Rectal smooth muscle tissue (tissue), 1 donor: ENCODE data around the gene MAPK13.
"Not testable (repeated sequence)": the region's sequence is repeated elsewhere in the genome, so short reads cannot be mapped to it uniquely, and the experiment has no call there.

Source experiments
- H3K27ac ChIP-seq: one replicate; pipeline ENCODE4 v1.7.0; 2013; ENCODE audit warnings: low read depth, low read length, inconsistent platforms
- H3K27me3 ChIP-seq: one replicate; pipeline ENCODE4 v1.7.0; 2013; ENCODE audit warnings: low read length; ENCODE audit not compliant: control insufficient read depth, insufficient read depth
- H3K36me3 ChIP-seq: one replicate; pipeline ENCODE4 v1.7.0; 2013; ENCODE audit warnings: low read length; ENCODE audit not compliant: control insufficient read depth, insufficient read depth
- H3K4me1 ChIP-seq: one replicate; pipeline ENCODE4 v1.7.0; 2013; ENCODE audit warnings: low read length; ENCODE audit not compliant: control insufficient read depth, insufficient read depth
- H3K4me3 ChIP-seq: one replicate; pipeline ENCODE4 v1.7.0; 2013; ENCODE audit warnings: low read length
- H3K9ac ChIP-seq: one replicate; pipeline ENCODE4 v1.7.0; 2013; ENCODE audit warnings: low read length

MAPK13 gene

GRCh38 chr6:36129941-36130666, at the start of gene MAPK13:
Gene MAPK13 (plus strand): TSS chr6:36130513. CDS start chr6:36130583, 70 bp downstream.
- H3K4me1 ChIP-seq, result no peaks in the 10 kb centered on the region
- H3K27ac ChIP-seq, result no peak within 1 kb of the TSS
- peaks cover 2% of the 10 kb centered on the region for H3K27me3 ChIP-seq
- peak within 1 kb of the TSS; percentile 77 for H3K4me3 ChIP-seq
- peak within 1 kb of the TSS; percentile 78 for H3K9ac ChIP-seq
- H3K36me3 ChIP-seq, result no peaks in the 10 kb centered on the region

DNA sequence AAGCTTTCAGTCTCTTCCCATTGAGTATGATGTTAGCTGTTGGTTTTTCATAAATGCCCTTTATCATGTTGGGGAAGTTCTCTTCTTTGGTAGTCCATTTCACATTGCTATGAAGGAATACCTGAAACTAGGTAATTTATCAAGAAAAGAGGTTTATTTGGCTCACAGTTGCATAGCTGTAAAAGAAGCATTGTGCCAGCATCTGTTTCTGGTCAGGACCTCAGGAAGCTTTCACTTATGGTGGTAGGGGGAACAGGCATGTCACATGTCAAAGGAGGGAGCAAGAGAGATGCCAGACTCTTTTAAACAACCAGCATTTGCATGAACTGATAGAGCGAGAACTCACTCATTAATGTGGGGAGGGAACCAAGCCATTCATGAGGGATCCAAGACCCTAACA, 48.0 kb upstream of the MAPK13 start:
- Histone ChIP-seq H3K9ac (no peak overlapping the region), H3K27ac (no peak overlapping the region), H3K36me3 (peaks cover 22% of the 10 kb centered on the region), H3K27me3 (no peaks in the 10 kb centered on the region), H3K4me3 (no peak overlapping the region), H3K4me1 (peaks cover 2% of the 10 kb centered on the region)

GRCh38 chr6:36083446-36083845, 46.9 kb upstream of the MAPK13 start:
- H3K9ac ChIP-seq, result no peak overlapping the region
- no peak overlapping the region for H3K27ac ChIP-seq
- peaks cover 22% of the 10 kb centered on the region for H3K36me3 ChIP-seq
- no peaks in the 10 kb centered on the region for H3K27me3 ChIP-seq
- H3K4me1 ChIP-seq, result no peaks in the 10 kb centered on the region
- no peak overlapping the region for H3K4me3 ChIP-seq

DNA sequence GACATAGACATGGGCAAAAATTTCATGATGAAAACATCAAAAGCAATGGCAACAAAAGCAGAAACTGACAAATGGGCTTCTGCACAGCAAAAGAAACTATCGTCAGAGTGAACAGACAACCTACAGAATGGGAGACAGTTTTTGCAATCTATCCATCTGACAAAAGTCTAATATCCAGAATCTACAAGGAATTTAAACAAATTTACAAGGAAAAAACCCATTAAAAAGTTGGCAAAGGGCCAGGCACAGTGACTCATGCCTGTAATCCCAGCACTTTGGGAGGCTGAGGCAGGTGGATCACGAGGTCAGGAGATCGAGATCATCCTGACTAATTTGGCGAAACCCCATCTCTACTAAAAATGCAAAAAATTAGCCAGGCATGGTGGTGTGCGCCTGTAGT, 42.1 kb upstream of the MAPK13 start:
- peaks cover 14% of the 10 kb centered on the region for H3K36me3 ChIP-seq

DNA sequence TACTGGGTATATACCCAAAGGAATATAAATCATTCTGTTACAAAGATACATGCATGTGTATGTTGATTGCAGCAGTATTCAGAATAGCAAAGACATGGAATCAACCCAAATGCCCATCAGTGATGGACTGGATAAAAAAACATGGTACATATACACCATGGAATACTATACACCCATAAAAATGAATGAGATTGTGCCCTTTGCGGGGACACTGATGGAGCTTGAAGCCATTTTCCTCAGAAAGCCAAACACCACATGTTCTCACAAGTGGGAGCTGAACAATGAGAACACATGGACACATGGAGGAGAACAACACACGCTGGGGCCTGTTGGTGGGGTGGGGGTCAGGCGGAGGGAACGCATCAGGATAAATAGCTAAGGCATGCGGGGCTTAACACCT, 41.3 kb upstream of the MAPK13 start:
- no peak overlapping the region for H3K4me3 ChIP-seq
- no peaks in the 10 kb centered on the region for H3K27me3 ChIP-seq
- H3K27ac ChIP-seq, result no peak overlapping the region
- no peaks in the 10 kb centered on the region for H3K4me1 ChIP-seq
- no peak overlapping the region for H3K9ac ChIP-seq
- H3K36me3 ChIP-seq, result peaks cover 6% of the 10 kb centered on the region

More for the DNA sequence above, 42.1 kb upstream of the MAPK13 start:
- H3K4me3 ChIP-seq, H3K9ac ChIP-seq, H3K27ac ChIP-seq, H3K4me1 ChIP-seq, H3K27me3 ChIP-seq: not testable (repeated sequence)

DNA sequence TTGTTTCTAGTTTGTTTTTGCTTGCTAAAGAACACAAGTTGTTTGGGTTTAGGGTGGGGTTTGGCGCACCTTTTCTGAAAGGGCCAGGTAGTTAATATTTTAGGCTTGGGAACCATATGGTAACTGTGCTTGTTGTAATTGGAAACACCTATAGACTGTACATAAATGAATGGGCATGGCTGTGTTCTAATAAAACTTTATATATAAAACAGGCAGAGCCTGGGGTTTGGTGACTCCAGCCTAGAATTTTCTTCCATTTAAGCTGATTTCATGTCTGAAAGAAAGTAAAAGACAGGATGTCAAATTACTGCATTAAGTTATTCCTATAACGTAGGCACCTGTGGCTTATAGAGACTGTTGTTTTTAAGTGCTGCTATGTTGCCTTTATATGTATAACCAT, 36.1 kb upstream of the MAPK13 start:
- Histone ChIP-seq H3K9ac (no peak overlapping the region), H3K4me1 (no peaks in the 10 kb centered on the region), H3K27me3 (no peaks in the 10 kb centered on the region), H3K36me3 (peaks cover 5% of the 10 kb centered on the region), H3K4me3 (no peak overlapping the region), H3K27ac (no peak overlapping the region)

- Histone ChIP-seq H3K9ac (no peak overlapping the region), H3K4me1 (no peaks in the 10 kb centered on the region), H3K4me3 (peak overlapping the region; percentile 1), H3K27me3 (no peaks in the 10 kb centered on the region), H3K36me3 (peaks cover 5% of the 10 kb centered on the region), H3K27ac (no peak overlapping the region)
Measured at GRCh38 chr6:36094753-36095496, 35.4 kb upstream of the MAPK13 start.

DNA sequence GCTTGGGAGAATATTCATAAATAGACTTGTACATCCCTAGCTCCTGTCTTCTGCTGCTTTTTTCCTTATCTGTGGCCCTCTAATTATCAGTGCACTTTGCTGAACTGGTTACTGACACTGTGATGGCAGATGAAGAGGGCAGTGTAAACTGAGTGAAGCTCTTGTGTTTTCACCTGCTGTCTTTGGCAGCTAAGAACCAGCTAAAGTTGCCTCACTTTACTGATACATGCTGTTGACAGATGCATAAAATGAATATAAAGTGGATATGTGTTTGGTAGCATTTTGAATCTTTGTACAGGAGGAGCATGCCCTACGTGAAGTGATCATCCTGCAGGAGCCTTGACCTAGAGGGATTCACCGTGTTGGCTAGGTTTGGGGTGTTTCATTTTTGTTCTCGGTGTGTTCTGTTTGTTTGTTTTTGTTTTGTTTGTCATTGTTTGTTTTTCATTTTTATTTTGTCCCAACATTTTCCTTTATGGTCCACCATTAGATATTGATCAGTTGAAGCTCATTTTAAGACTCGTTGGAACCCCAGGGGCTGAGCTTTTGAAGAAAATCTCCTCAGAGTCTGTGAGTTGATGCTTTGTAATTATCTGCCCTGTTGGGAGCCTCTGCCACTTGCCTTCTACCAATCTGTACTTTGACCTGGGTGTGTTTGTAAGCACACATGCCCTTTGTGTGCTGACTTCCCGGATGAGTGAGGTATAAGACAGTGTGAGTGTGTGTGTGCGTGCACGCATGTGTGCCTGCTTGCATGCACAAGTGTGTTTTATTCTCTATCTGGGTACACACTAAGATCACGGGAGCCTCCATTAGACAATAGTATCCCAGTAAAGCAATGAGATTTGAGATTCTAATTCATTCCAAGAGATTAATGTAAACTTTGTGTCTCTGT, 34.6 kb upstream of the MAPK13 start:
- peaks cover 5% of the 10 kb centered on the region for H3K36me3 ChIP-seq
- H3K27ac ChIP-seq, result no peak overlapping the region
- no peaks in the 10 kb centered on the region for H3K4me1 ChIP-seq
- H3K4me3 ChIP-seq, result peak overlapping the region; percentile 1
- no peak overlapping the region for H3K9ac ChIP-seq
- H3K27me3 ChIP-seq, result no peaks in the 10 kb centered on the region

GRCh38 chr6:36098253-36098919, 31.9 kb upstream of the MAPK13 start:
- H3K36me3 ChIP-seq, result peaks cover 2% of the 10 kb centered on the region

DNA sequence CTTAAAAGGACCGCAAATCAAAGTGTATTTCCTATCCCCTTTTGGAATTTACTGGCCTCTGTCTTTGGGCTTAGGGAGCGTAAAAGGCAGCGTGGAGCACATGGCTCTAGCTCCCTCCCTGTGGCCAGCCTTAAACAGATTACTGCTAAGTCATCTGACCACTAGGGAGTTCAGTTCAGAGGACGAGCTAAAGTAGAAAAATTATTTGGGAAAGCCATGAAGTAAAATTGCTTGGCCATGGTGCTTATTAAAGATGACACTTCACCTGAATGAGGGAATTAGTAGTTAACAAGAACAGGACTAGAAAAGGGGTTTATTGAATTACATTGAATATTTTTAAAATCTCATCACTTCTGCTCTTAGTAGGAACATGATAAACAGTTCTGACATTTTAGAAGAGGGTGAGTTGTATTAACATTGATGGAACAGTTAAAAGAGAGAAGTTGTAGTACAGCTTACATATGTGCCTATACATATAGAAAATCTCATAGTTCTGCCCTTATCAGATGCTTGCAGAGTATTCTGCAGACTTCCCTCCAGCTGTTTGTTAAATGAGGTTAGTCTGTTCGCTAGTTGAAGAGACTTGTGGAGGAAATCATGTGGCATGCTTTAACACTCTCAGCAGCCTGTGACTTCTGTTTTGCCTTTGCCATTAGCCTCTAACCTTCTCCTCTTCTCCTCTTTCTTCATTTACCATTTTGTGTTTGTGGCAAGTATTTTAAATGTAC, 31.2 kb upstream of the MAPK13 start:
- Histone ChIP-seq H3K27ac (no peak overlapping the region), H3K27me3 (no peaks in the 10 kb centered on the region), H3K4me3 (no peak overlapping the region), H3K4me1 (no peaks in the 10 kb centered on the region), H3K9ac (no peak overlapping the region), H3K36me3 (peaks cover 7% of the 10 kb centered on the region)

More at GRCh38 chr6:36098253-36098919, 31.9 kb upstream of the MAPK13 start:
- H3K27ac ChIP-seq, result no peak overlapping the region
- no peak overlapping the region for H3K9ac ChIP-seq
- H3K4me1 ChIP-seq, result no peaks in the 10 kb centered on the region
- H3K27me3 ChIP-seq, result no peaks in the 10 kb centered on the region
- H3K4me3 ChIP-seq, result no peak overlapping the region

GRCh38 chr6:36099869-36100483, 30.3 kb upstream of the MAPK13 start:
- Histone ChIP-seq H3K36me3 (peaks cover 9% of the 10 kb centered on the region), H3K4me1 (peaks cover 5% of the 10 kb centered on the region), H3K9ac (no peak overlapping the region), H3K27ac (no peak overlapping the region), H3K4me3 (no peak overlapping the region), H3K27me3 (no peaks in the 10 kb centered on the region)
